Panc1 (cell line): ENCODE data around the gene IL31RA. TPM values are rescaled to one million over a fixed set of nuclear protein-coding genes. Genes with fewer than 3 reads are reported as not detected.

Experiments used
- ATAC-seq: fragments of 200-7000 bp; cut with Tn5 transposase; 2 replicates; pipeline ENCODE4 v1.9.1; 2020; ENCODE audit warnings: mild to moderate bottlenecking, moderate library complexity
- BruUV-seq: library from RNA; stranded (reverse); fragments of 400-500 nt; replicated peaks from 2 replicates; lab custom pipeline; 2021; lab: Mats Ljungman, UMichigan
- CTCF ChIA-PET: fragments of 300-600 bp; sonication (Branson Sonifier 250); formaldehyde crosslinking; loops from one replicate; lab custom pipeline; 2022; ENCODE audit warnings: antibody characterized with exemption; lab: Charles Lee
- POLR2A ChIA-PET: fragments of 300-600 bp; sonication (Branson Sonifier 250); formaldehyde crosslinking; loops from one replicate; lab custom pipeline; 2022; ENCODE audit warnings: antibody characterized with exemption; lab: Charles Lee
- DNase-seq: peaks from one replicate; pipeline ENCODE4 v3.0.0-alpha.2; 2010; ENCODE audit warnings: low read depth, low spot score
- H3K27ac ChIP-seq: 2 replicates; pipeline ENCODE4 v1.5.1; 2011; ENCODE audit warnings: mild to moderate bottlenecking, low read length, inconsistent platforms
- H3K27me3 ChIP-seq: fragments of 200-500 bp; sonication (Bioruptor generic); 2 replicates; pipeline ENCODE4 v1.6.0; 2014; ENCODE audit warnings: low read length, inconsistent platforms; ENCODE audit not compliant: control insufficient read depth, insufficient read depth
- H3K36me3 ChIP-seq: fragments of 200-500 bp; sonication (Bioruptor generic); 2 replicates; pipeline ENCODE4 v1.5.1; 2014; ENCODE audit warnings: inconsistent platforms, mild to moderate bottlenecking, low read length, moderate library complexity; ENCODE audit not compliant: control insufficient read depth, insufficient read depth
- H3K4me1 ChIP-seq: 2 replicates; pipeline ENCODE4 v1.5.1; 2011; ENCODE audit warnings: inconsistent platforms, mild to moderate bottlenecking, low read length, moderate library complexity; ENCODE audit not compliant: control insufficient read depth, insufficient read depth
- H3K4me3 ChIP-seq, 2 experiments: 2 replicates each; pipeline ENCODE4 v1.5.1; 2011 to 2012; ENCODE audit warnings: low read depth in 2 of 2, low read length in 2 of 2, mild to moderate bottlenecking in 2 of 2, inconsistent platforms in 1 of 2, moderate library complexity in 1 of 2
- H3K9me3 ChIP-seq: fragments of 200-500 bp; sonication (Bioruptor generic); 2 replicates; pipeline ENCODE4 v1.5.1; 2014; ENCODE audit warnings: low read depth, mild to moderate bottlenecking, inconsistent platforms, low read length, moderate library complexity; ENCODE audit not compliant: control insufficient read depth, insufficient read depth
- CTCF ChIP-seq: fragments of 450-650 bp; IDR thresholded peaks from 2 replicates; pipeline ENCODE4 v1.5.1; 2017; ENCODE audit warnings: mild to moderate bottlenecking
- POLR2AphosphoS5 ChIP-seq: IDR thresholded peaks from 2 replicates; pipeline ENCODE4 v1.6.1; 2012; ENCODE audit warnings: mild to moderate bottlenecking, low read depth, low read length, moderate library complexity
- REST ChIP-seq, 2 experiments: IDR thresholded peaks; 2 replicates each; pipeline ENCODE4 v1.6.1; 2011 to 2012; ENCODE audit warnings: low read depth in 2 of 2, control low read depth in 1 of 2, low read length in 1 of 2, mild to moderate bottlenecking in 1 of 2, moderate library complexity in 1 of 2; ENCODE audit not compliant: insufficient read depth in 1 of 2
- SIN3A ChIP-seq: IDR thresholded peaks from 2 replicates; pipeline ENCODE4 v1.6.1; 2012; ENCODE audit warnings: low read depth, mild to moderate bottlenecking, low read length, moderate library complexity, borderline replicate concordance; ENCODE audit not compliant: insufficient read depth
- TCF7L2 ChIP-seq: IDR thresholded peaks from 2 replicates; pipeline ENCODE4 v1.6.1; 2011; ENCODE audit warnings: mild to moderate bottlenecking, low read depth, low read length, inconsistent platforms
- in situ Hi-C: cut with HindIII; loops from 2 replicates; pipeline ENCODE4 v1.10.0; 2016; ENCODE audit warnings: low sequenced_read_pairs, low pct_unique_long_range_greater_than_20kb
- intact Hi-C: fragments of 100-400 bp; cut with micrococcal nuclease; formaldehyde crosslinking; loops from one replicate; pipeline ENCODE4 v1.10.0; 2022; ENCODE audit not compliant: unreplicated experiment
- total RNA-seq: library from RNA; stranded (reverse); gene quantifications from one replicate; pipeline ENCODE4 v1.2.1, GENCODE V29; 2021; ENCODE audit not compliant: unreplicated experiment

IL31RA gene
- total RNA-seq, 1 experiment from 2014 or later: 3.1 TPM

GRCh38 chr5:55908804-55909203 lies 57.6 kb downstream of the IL31RA start:
- DNase-seq (no peak), ATAC-seq (no peak)
- ChIA-PET POLR2A (no interaction called here), CTCF (no interaction called here)
- Histone ChIP-seq H3K36me3 (no peaks in the 10 kb centered on the region), H3K27me3 (no peaks in the 10 kb centered on the region), H3K9me3 (no peaks in the 10 kb centered on the region), H3K4me1 (no peaks in the 10 kb centered on the region), H3K27ac (no peak overlapping the region), H3K4me3 (no peak overlapping the region)
- intact Hi-C loops: no loop called here
- in situ Hi-C loops: no loop called here
- TF ChIP-seq TCF7L2 (no peak), POLR2AphosphoS5 (no peak), SIN3A (no peak), REST (IDR thresholded peaks at IDR 0.05; ENCODE audit: insufficient read depth in 1 of 2, low read depth in 2 of 2, low read length in 1 of 2) (no peak), CTCF (no peak)
- no TSS peak for BruUV-seq

- no peaks in the 10 kb centered on the region for H3K4me1 ChIP-seq
- no peaks in the 10 kb centered on the region for H3K9me3 ChIP-seq
- H3K36me3 ChIP-seq: no peaks in the 10 kb centered on the region
- H3K27ac ChIP-seq: peak overlapping the region; percentile 23; the same call in 1 of the 2 replicates
- ATAC-seq: no peak
- DNase-seq: no peak
- H3K4me3 ChIP-seq: no peak overlapping the region
- intact Hi-C loops: no loop called here
- ChIA-PET CTCF (interaction anchor here (0.6 kb wide), 1 partner anchor 485 kb away, joined by 3 read pairs; no protein-coding TSS in a partner anchor), POLR2A (no interaction called here)
- TF ChIP-seq SIN3A (no peak), TCF7L2 (no peak), CTCF (no peak), POLR2AphosphoS5 (no peak), REST (IDR thresholded peaks at IDR 0.05; ENCODE audit: insufficient read depth in 1 of 2, low read depth in 2 of 2, low read length in 1 of 2) (no peak)
- no peaks in the 10 kb centered on the region for H3K27me3 ChIP-seq
- in situ Hi-C loops: no loop called here
- no TSS peak for BruUV-seq
Observed at GRCh38 chr5:55911784-55912653, 60.9 kb downstream of the IL31RA start.
